GM12801 (cell line): Measurements from ENCODE around the gene DNAH17.

Source experiments
- CTCF ChIP-seq: IDR thresholded peaks from one replicate; pipeline ENCODE4 v1.5.1; 2011; ENCODE audit warnings: control low read depth; ENCODE audit not compliant: insufficient read length; ENCODE audit errors: extremely low read depth

Gene DNAH17

DNA sequence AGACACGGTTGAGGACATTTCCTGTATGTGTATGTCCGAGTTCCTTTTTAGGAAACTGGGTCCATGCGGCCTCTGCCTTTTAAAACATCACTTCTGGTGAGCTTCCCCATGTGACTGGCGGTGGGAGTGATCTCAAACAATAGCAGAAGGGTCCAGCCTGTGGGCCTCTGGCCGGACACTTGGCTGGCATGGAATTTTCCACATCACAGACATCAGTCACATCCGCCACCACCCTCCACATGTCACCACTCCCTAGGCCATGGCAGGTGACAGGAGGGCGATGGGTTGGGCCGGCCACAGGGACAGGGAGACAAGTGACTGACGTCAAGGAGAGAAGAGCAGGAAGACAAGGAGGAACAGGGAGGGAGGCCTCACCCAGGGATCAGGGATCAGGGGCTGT is 83.7 kb downstream of the DNAH17 start:
- TF ChIP-seq CTCF = no peak

DNA sequence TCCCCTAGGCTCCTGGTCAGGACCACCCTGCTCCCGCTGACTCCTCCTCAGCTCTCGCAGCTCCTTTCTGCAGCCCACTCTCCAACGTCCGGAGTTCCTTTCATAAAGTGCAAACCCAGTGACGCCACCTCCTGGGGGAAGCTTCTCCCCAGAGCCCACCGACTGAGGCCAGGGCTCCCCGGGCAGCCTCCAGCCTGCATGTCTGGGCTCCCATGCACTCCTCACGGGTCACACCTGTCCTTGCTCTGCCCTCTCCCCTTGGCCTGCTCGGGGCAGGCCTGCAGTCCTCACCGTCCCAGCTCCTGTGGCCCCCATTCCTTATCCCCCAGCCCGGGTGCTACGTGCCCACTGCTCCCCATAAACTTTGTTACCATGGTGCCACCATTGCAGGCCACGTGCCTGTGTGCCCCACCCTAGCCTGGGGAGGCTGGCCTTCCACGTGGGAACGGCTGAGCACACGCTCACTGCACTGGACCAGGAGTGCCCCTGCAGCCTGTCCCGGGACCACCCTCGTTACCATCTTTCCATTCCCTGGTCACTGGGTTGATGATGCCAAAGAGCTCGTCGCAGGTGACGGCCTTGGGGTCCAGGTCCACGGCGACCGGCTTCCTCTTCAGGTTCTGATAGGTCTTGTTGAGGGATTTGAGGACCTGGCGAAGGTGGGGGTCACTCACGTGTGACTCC is 84.9 kb downstream of the DNAH17 start:
- no peak for TF ChIP-seq CTCF

- TF ChIP-seq CTCF = no peak
Measured at GRCh38 chr17:78491236-78492115, 85.7 kb downstream of the DNAH17 start.

- TF ChIP-seq CTCF = no peak
Measured at GRCh38 chr17:78490673-78491072, 86.5 kb downstream of the DNAH17 start.

DNA sequence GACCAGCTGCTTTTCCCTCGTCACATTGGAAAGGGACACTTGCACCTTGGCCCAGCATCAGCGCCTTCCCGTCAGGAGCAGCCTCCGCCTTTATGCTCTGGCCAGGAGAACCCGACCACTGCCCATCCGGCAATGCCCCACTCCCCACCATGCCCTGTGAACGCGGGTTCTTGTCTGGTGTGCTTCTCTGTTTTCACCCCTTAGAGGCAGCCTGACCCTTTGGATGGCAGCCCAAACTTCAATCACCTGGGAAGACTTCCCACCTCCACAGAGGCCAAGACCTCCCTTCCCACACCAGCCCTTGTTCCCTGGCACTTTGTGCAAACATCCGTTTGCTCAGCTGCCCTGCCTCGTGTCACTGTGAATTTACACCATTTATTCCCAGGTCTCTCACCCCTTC is 87.0 kb downstream of the DNAH17 start:
- no peak for TF ChIP-seq CTCF

GRCh38 chr17:78488867-78489634 is 88.1 kb downstream of the DNAH17 start:
- no peak for TF ChIP-seq CTCF

- no peak for TF ChIP-seq CTCF
Measured at GRCh38 chr17:78488156-78488555, 89.0 kb downstream of the DNAH17 start.
